ENCODE results near the gene GHRL. TPM values are rescaled to one million over a fixed set of nuclear protein-coding genes. Genes with fewer than 3 reads are reported as not detected.

The GHRL gene
- not detected in 2 replicates for total RNA-seq (2014; rRNA removed; shearing (Covaris generic))

GRCh38 chr3:10292505-10293419 is at the start of gene GHRL:
GHRL (minus strand) TSS chr3:10292947; CDS start chr3:10290180, 2,767 bp downstream.
- no peak for DNase-seq (ENCODE audit: low spot score)

GRCh38 chr3:10341901-10342398 is 49.2 kb upstream of the GHRL start:
- DNase-seq (ENCODE audit: low spot score), result no peak

GRCh38 chr3:10340476-10340875 is 47.7 kb upstream of the GHRL start:
- DNase-seq (ENCODE audit: low spot score), result no peak

- no peak for DNase-seq (ENCODE audit: low spot score)
Observed at GRCh38 chr3:10340046-10340445, 47.3 kb upstream of the GHRL start.

GRCh38 chr3:10339376-10339955 is 46.7 kb upstream of the GHRL start:
- no peak for DNase-seq (ENCODE audit: low spot score)

GRCh38 chr3:10338591-10339353 is 46.0 kb upstream of the GHRL start:
- no peak for DNase-seq (ENCODE audit: low spot score)

- DNase-seq (ENCODE audit: low spot score), result no peak
Observed at GRCh38 chr3:10338164-10338470, 45.4 kb upstream of the GHRL start.

- DNase-seq (ENCODE audit: low spot score), result peak; percentile 2
Observed at GRCh38 chr3:10337323-10338163, 44.8 kb upstream of the GHRL start.

- DNase-seq (ENCODE audit: low spot score), result no peak
Observed at GRCh38 chr3:10336761-10337160, 44.0 kb upstream of the GHRL start.

- DNase-seq (ENCODE audit: low spot score), result no peak
Observed at GRCh38 chr3:10335871-10336622, 43.3 kb upstream of the GHRL start.

GRCh38 chr3:10335190-10335738 is 42.5 kb upstream of the GHRL start:
- no peak for DNase-seq (ENCODE audit: low spot score)

GRCh38 chr3:10334459-10334858 is 41.7 kb upstream of the GHRL start:
- DNase-seq (ENCODE audit: low spot score), result peak; percentile 22

GRCh38 chr3:10334042-10334441 is 41.3 kb upstream of the GHRL start:
- DNase-seq (ENCODE audit: low spot score), result no peak

- no peak for DNase-seq (ENCODE audit: low spot score)
Observed at GRCh38 chr3:10333349-10333650, 40.6 kb upstream of the GHRL start.

GRCh38 chr3:10332481-10333348 is 40.0 kb upstream of the GHRL start:
- DNase-seq (ENCODE audit: low spot score), result no peak

- DNase-seq (ENCODE audit: low spot score), result no peak
Observed at GRCh38 chr3:10331320-10331719, 38.6 kb upstream of the GHRL start.

GRCh38 chr3:10330319-10330718 is 37.6 kb upstream of the GHRL start:
- no peak for DNase-seq (ENCODE audit: low spot score)

- DNase-seq (ENCODE audit: low spot score), result no peak
Observed at GRCh38 chr3:10329495-10330015, 36.8 kb upstream of the GHRL start.

- no peak for DNase-seq (ENCODE audit: low spot score)
Observed at GRCh38 chr3:10328460-10329071, 35.8 kb upstream of the GHRL start.

Measured in HT-29 (cell line).